Natural killer cell (primary cell): ENCODE results near the gene MAN1A1. TPM values are rescaled to one million over a fixed set of nuclear protein-coding genes. Genes with fewer than 3 reads are reported as not detected.

ENCODE experiments used
- ATAC-seq, 3 donors: fragments of 150-1000 bp in 2 of 3; fragments of 200-7000 bp in 1 of 3; cut with Tn5 transposase; 1 replicate in 1 of 3; 2 replicates in 2 of 3; pipeline ENCODE4 v1.10.0; 2021; ENCODE audit warnings: mild to moderate bottlenecking in 2 of 3, moderate library complexity in 2 of 3
- DNase-seq, 2 donors: peaks; one replicate each; pipeline versions ENCODE4 v3.0.0 to v3.0.0-alpha.2; 2013 to 2021; ENCODE audit warnings: mixed read lengths in 1 of 2
- H3K27ac ChIP-seq: one replicate; pipeline ENCODE4 v1.5.1; 2013; ENCODE audit warnings: mild to moderate bottlenecking, low read length
- H3K27me3 ChIP-seq: one replicate; pipeline ENCODE4 v1.6.1; 2013; ENCODE audit warnings: low read length; ENCODE audit not compliant: control insufficient read depth, insufficient read depth
- H3K36me3 ChIP-seq: one replicate; pipeline ENCODE4 v1.6.1; 2013; ENCODE audit warnings: low read length; ENCODE audit not compliant: control insufficient read depth, insufficient read depth
- H3K4me1 ChIP-seq: one replicate; pipeline ENCODE4 v1.6.1; 2013; ENCODE audit warnings: low read length; ENCODE audit not compliant: control insufficient read depth, insufficient read depth
- H3K4me3 ChIP-seq: one replicate; pipeline ENCODE4 v1.5.1; 2013; ENCODE audit warnings: low read length
- H3K9me3 ChIP-seq: one replicate; pipeline ENCODE4 v1.6.1; 2013; ENCODE audit warnings: low read length; ENCODE audit not compliant: control insufficient read depth, insufficient read depth
- H3K27ac Mint-ChIP-seq, 2 donors: one replicate each; pipeline ENCODE4 v1.8.0; 2022; ENCODE audit warnings: mild to moderate bottlenecking in 2 of 2, mixed read lengths in 2 of 2, moderate library complexity in 1 of 2
- H3K27me3 Mint-ChIP-seq, 2 donors: one replicate each; pipeline ENCODE4 v1.8.0; 2022; ENCODE audit warnings: low read depth in 2 of 2, mixed read lengths in 2 of 2
- H3K36me3 Mint-ChIP-seq: one replicate; pipeline ENCODE4 v1.8.0; 2022; ENCODE audit warnings: mixed read lengths
- H3K4me1 Mint-ChIP-seq, 2 donors: one replicate each; pipeline ENCODE4 v1.8.0; 2022; ENCODE audit warnings: mixed read lengths in 2 of 2
- H3K4me3 Mint-ChIP-seq: one replicate; pipeline ENCODE4 v1.8.0; 2022; ENCODE audit warnings: mild to moderate bottlenecking, moderate library complexity, mixed read lengths
- H3K9me3 Mint-ChIP-seq, 2 donors: one replicate each; pipeline ENCODE4 v1.8.0; 2022; ENCODE audit warnings: mixed read lengths in 2 of 2
- WGBS: methylation state at CpG from one replicate; pipeline ENCODE4 v1.1.7; 2013; ENCODE audit warnings: missing lambda C conversion rate; ENCODE audit not compliant: insufficient coverage; 5-methylcytosine and 5-hydroxymethylcytosine counted together
- intact Hi-C: fragments of 100-400 bp; cut with micrococcal nuclease; formaldehyde crosslinking; loops from one replicate; pipeline ENCODE4 v1.14.2; 2022
- total RNA-seq, 4 donors: library from RNA; stranded (reverse); fragments of 120-200 nt in 1 of 4; gene quantifications; one replicate each; pipeline versions ENCODE4 v1.2.3 to v1.2.4, GENCODE V29; 2013 to 2022
- TF ChIP-seq, protein P1 (sequence below): fragments of 200-600 bp; IDR thresholded peaks from one replicate; pipeline ENCODE4 v1.8.0; 2022; ENCODE audit warnings: antibody characterized with exemption

Gene MAN1A1
- total RNA-seq, 3 donors from 2014 or later (not counting 1 experiment from before 2014, with no cell fraction given): 45.6 to 54.6 (median 53.6) TPM

DNA sequence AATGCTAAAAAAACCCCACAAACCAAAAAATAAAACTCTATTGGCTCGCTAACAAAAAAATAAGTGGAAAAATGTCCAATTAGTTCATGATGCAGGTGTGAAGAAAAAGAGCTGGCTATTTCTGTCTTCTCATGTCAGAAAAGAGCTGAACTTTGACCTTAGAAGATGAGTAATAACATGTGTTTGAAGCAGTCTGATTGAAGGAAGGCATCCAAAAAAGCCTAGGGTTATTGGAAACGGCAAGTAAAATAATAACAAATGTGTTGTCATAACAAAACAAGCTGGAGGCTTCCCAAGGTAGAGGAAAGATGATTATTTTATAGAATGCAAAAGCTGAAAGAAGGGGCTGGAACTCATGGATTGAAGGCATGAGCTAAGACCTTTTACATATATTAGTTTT is 176.7 kb downstream of the MAN1A1 start:
- WGBS: 100% methylated on average over 1 of the region's 2 CpGs
- Mint-ChIP-seq H3K4me3 (no peak overlapping the region), H3K36me3 (no peaks in the 10 kb centered on the region), H3K9me3 (no peaks in the 10 kb centered on the region), H3K27ac (no peak overlapping the region), H3K4me1 (peaks cover 5 to 13% of the 10 kb centered on the region in 2 donors), H3K27me3 (peaks cover 0 to 17% of the 10 kb centered on the region in 2 donors)
- no peaks in the 10 kb centered on the region for H3K4me1 ChIP-seq
- DNase-seq: no peak
- no peaks in the 10 kb centered on the region for H3K36me3 ChIP-seq
- H3K4me3 ChIP-seq: no peak overlapping the region
- H3K9me3 ChIP-seq: no peaks in the 10 kb centered on the region
- intact Hi-C loops: no loop called here
- TF ChIP-seq, protein P1, sequence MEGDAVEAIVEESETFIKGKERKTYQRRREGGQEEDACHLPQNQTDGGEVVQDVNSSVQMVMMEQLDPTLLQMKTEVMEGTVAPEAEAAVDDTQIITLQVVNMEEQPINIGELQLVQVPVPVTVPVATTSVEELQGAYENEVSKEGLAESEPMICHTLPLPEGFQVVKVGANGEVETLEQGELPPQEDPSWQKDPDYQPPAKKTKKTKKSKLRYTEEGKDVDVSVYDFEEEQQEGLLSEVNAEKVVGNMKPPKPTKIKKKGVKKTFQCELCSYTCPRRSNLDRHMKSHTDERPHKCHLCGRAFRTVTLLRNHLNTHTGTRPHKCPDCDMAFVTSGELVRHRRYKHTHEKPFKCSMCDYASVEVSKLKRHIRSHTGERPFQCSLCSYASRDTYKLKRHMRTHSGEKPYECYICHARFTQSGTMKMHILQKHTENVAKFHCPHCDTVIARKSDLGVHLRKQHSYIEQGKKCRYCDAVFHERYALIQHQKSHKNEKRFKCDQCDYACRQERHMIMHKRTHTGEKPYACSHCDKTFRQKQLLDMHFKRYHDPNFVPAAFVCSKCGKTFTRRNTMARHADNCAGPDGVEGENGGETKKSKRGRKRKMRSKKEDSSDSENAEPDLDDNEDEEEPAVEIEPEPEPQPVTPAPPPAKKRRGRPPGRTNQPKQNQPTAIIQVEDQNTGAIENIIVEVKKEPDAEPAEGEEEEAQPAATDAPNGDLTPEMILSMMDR: no peak
- no peak for ATAC-seq
- no peaks in the 10 kb centered on the region for H3K27me3 ChIP-seq
- H3K27ac ChIP-seq: no peak overlapping the region

DNA sequence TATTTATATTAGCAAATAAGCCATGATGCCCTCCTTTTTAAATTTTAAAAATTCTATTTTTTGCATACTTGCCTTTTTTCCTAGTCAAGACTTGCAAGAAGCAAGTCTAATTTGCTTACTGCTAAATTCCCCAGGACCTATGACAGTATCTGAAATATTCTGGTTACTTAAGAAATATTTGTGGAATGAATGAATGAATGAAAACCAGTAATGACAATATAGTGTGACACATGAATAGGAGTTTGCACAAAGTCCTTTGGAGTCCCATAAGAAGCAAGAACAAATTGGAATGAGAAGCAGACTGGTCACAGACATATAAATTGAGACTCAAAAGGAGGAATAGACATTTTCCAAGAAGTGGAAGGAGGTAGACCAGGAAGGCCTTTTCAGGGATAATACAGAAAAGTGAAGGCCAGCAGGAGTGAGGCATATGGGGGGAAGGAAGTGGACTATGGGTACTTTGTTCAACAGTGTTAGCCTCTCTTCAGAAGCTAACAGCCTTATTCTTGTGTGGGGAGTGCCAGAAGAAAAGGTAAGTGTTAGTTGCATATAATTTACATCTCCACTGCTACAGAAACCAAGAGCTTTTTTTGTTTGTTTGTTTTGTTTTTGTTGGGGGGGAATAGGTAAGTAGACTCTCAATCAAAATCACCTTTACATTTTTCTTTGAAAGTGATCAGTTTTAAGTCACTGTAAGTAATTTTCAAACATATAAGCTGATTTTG is 177.5 kb downstream of the MAN1A1 start:
- no peaks in the 10 kb centered on the region for H3K36me3 ChIP-seq
- ATAC-seq (no peak), DNase-seq (no peak)
- H3K27me3 ChIP-seq: no peaks in the 10 kb centered on the region
- no peak overlapping the region for H3K4me3 ChIP-seq
- Mint-ChIP-seq H3K27ac (no peak overlapping the region), H3K27me3 (peaks cover 0 to 25% of the 10 kb centered on the region in 2 donors), H3K36me3 (no peaks in the 10 kb centered on the region), H3K9me3 (no peaks in the 10 kb centered on the region), H3K4me3 (no peak overlapping the region), H3K4me1 (peaks cover 5 to 14% of the 10 kb centered on the region in 2 donors)
- no peak overlapping the region for H3K27ac ChIP-seq
- no peaks in the 10 kb centered on the region for H3K9me3 ChIP-seq
- intact Hi-C loops: no loop called here
- no peaks in the 10 kb centered on the region for H3K4me1 ChIP-seq
- TF ChIP-seq, protein P1: no peak

DNA sequence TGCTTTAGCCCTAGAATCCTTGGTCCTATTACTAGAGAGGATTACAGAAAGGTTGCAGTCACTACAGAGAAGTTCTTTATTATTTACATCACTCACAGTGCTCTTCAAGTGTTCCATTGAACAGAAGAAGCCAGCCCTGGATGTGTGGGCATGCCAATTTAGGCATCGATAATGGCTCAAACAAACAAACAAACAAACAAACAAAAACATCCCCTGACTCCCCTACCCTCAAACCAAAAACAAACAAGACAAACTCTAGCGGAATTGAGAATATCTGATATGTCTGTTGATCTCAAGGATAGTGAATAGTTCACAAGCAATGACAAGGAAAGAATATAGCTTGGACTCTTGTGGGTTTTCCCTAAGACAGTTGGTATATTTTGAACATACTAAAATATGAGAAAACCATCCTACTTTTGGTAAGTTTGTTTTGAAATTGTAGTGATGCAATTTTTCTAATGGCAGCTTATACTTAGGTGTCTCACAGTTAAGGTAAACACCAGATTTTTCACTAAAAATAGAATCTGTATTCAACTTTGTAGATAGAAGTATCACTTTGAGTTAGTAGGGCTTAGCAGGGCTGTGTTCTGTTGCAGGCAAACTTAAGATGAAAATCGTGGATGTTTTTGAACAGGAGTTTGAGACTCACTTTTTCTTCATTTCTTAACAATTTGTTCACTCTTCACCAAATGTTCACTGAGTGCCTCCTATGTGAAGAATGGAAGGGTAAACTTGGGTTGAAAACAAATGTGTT is 178.3 kb downstream of the MAN1A1 start:
- Histone ChIP-seq H3K4me3 (no peak overlapping the region), H3K36me3 (no peaks in the 10 kb centered on the region), H3K4me1 (no peaks in the 10 kb centered on the region), H3K9me3 (no peaks in the 10 kb centered on the region), H3K27me3 (no peaks in the 10 kb centered on the region), H3K27ac (no peak overlapping the region)
- no peak overlapping the region for H3K4me3 Mint-ChIP-seq
- no peak overlapping the region for H3K27ac Mint-ChIP-seq
- H3K4me1 Mint-ChIP-seq: peaks cover 10 to 21% of the 10 kb centered on the region in 2 donors
- TF ChIP-seq, protein P1: no peak
- H3K36me3 Mint-ChIP-seq: peaks cover 6% of the 10 kb centered on the region
- peaks cover 0 to 3% of the 10 kb centered on the region in 2 donors for H3K9me3 Mint-ChIP-seq
- ATAC-seq (no peak), DNase-seq (no peak)
- intact Hi-C loops: no loop called here
- peaks cover 3 to 31% of the 10 kb centered on the region in 2 donors for H3K27me3 Mint-ChIP-seq
- 83% methylated on average over 1 of the region's 3 CpGs for WGBS
